SH-SY5Y (cell line): ENCODE measurements around the gene DIP2C.

Source experiments
- GATA2 ChIP-seq: IDR thresholded peaks from 2 replicates; pipeline ENCODE4 v1.6.1; 2011; ENCODE audit warnings: mild to moderate bottlenecking, low read depth, low read length
- GATA3 ChIP-seq: IDR thresholded peaks from 2 replicates; pipeline ENCODE4 v1.6.1; 2011; ENCODE audit warnings: low read depth, mild to moderate bottlenecking, low read length, moderate library complexity

GRCh38 chr10:285216-285615 is 404.3 kb downstream of the DIP2C start:
- TF ChIP-seq GATA2 (no peak), GATA3 (no peak)
